Measurements from ENCODE around the gene EIF2AK2. TPM values are rescaled to one million over a fixed set of nuclear protein-coding genes. Genes with fewer than 3 reads are reported as not detected.
"Not testable (repeated sequence)": the region's sequence is repeated elsewhere in the genome, so short reads cannot be mapped to it uniquely, and the experiment has no call there.

The EIF2AK2 gene
- total and polyA plus RNA-seq, 12 donors: 5.6 to 48.5 (median 33.6) TPM

- peak within 1 kb of the TSS; percentile 1 to 76 (median 67) for H3K4me3 ChIP-seq
- intact Hi-C loops (cut with DNase I): no loop called here
- H3K27ac ChIP-seq: peak within 1 kb of the TSS; percentile 65 to 98 (median 93)
- H3K27me3 ChIP-seq: no peaks in the 10 kb centered on the region
- H3K36me3 ChIP-seq (replicated peaks in 1 of 2): peaks cover 0 to 14% of the 10 kb centered on the region in 2 donors
- WGBS, 4 donors: 0 to 1% (median 1%) methylated on average over 18 to 72 of the region's 72 CpGs
- DNase-seq: peak; percentile 76 to 93 (median 86)
- no peaks in the 10 kb centered on the region for H3K9me3 ChIP-seq (replicated peaks in 1 of 3)
- peaks cover 8 to 11% of the 10 kb centered on the region in 2 donors for H3K4me1 ChIP-seq (replicated peaks in 1 of 2)
- TF ChIP-seq POLR2A (IDR thresholded peaks at IDR 0.05): peak; percentile 54 to 87
- TF ChIP-seq, protein P1, sequence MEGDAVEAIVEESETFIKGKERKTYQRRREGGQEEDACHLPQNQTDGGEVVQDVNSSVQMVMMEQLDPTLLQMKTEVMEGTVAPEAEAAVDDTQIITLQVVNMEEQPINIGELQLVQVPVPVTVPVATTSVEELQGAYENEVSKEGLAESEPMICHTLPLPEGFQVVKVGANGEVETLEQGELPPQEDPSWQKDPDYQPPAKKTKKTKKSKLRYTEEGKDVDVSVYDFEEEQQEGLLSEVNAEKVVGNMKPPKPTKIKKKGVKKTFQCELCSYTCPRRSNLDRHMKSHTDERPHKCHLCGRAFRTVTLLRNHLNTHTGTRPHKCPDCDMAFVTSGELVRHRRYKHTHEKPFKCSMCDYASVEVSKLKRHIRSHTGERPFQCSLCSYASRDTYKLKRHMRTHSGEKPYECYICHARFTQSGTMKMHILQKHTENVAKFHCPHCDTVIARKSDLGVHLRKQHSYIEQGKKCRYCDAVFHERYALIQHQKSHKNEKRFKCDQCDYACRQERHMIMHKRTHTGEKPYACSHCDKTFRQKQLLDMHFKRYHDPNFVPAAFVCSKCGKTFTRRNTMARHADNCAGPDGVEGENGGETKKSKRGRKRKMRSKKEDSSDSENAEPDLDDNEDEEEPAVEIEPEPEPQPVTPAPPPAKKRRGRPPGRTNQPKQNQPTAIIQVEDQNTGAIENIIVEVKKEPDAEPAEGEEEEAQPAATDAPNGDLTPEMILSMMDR (IDR thresholded peaks at IDR 0.05): no peak
Measured at GRCh38 chr2:37196320-37197195, 39.8 kb upstream of the EIF2AK2 start, which contains the start of gene CEBPZOS. Gene CEBPZOS (plus strand): TSS chr2:37196496. CDS start chr2:37199705, 3,209 bp downstream.

- H3K36me3 ChIP-seq (replicated peaks in 1 of 2); H3K9me3 ChIP-seq (replicated peaks in 1 of 3); H3K27me3 ChIP-seq; DNase-seq; intact Hi-C loops (cut with DNase I): not testable (repeated sequence)
- Histone ChIP-seq H3K27ac (peak overlapping the region; percentile 65 to 98 (median 93)), H3K4me1 (replicated peaks in 1 of 2) (peaks cover 8 to 11% of the 10 kb centered on the region in 2 donors), H3K4me3 (peak overlapping the region; percentile 1 to 76 (median 67))
- 76 to 82% (median 79%) methylated on average over 20 of the region's 20 CpGs for WGBS, 4 donors
Measured at GRCh38 chr2:37195862-37196319, 39.1 kb upstream of the EIF2AK2 start.

DNA sequence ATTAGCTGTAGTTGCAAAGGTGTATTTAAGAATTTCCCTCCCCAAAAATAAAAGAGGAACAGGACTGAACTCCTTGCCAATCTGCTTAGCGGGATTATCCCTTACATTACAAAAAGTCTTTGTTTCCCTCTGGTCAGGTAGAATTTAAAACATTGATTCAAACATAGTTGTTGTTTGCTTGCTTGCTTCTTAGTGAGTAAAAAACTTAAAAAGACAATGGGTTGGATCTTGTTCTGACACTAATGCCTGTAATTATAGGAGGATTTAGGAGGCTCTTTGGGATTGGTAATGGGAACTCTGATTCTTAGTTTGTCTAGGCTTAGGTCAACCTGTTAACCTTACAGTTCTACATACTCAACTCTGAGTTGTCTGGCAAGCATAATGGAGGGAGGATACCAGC lies 35.8 kb upstream of the EIF2AK2 start:
- H3K4me1 ChIP-seq (replicated peaks in 1 of 2): peaks cover 15 to 18% of the 10 kb centered on the region in 2 donors
- H3K4me3 ChIP-seq: no peak overlapping the region
- no peaks in the 10 kb centered on the region for H3K36me3 ChIP-seq (replicated peaks in 1 of 2)
- H3K27me3 ChIP-seq: no peaks in the 10 kb centered on the region
- no peak for DNase-seq
- WGBS, 4 donors: 89 to 96% (median 92%) methylated on average over 1 of the region's 1 CpG
- H3K9me3 ChIP-seq (replicated peaks in 1 of 3): no peaks in the 10 kb centered on the region
- H3K27ac ChIP-seq: no peak overlapping the region
- intact Hi-C loops (cut with DNase I): no loop called here
- no peak for TF ChIP-seq POLR2A (IDR thresholded peaks at IDR 0.05)
- TF ChIP-seq, protein P1 (IDR thresholded peaks at IDR 0.05): no peak

GRCh38 chr2:37191747-37192146 lies 35.0 kb upstream of the EIF2AK2 start:
- Histone ChIP-seq H3K27me3 (no peaks in the 10 kb centered on the region), H3K36me3 (replicated peaks in 1 of 2) (no peaks in the 10 kb centered on the region), H3K27ac (no peak overlapping the region), H3K4me1 (replicated peaks in 1 of 2) (peaks cover 10 to 13% of the 10 kb centered on the region in 2 donors), H3K9me3 (replicated peaks in 1 of 3) (no peaks in the 10 kb centered on the region), H3K4me3 (no peak overlapping the region)
- TF ChIP-seq, protein P1 (IDR thresholded peaks at IDR 0.05): no peak
- TF ChIP-seq POLR2A (IDR thresholded peaks at IDR 0.05): no peak
- DNase-seq: no peak
- intact Hi-C loops (cut with DNase I): no loop called here
- WGBS, 4 donors: 83 to 88% (median 88%) methylated on average over 3 to 6 of the region's 6 CpGs

All from adrenal gland (tissue), 12 donors.